ENCODE data around the gene ALK. TPM values are rescaled to one million over a fixed set of nuclear protein-coding genes. Genes with fewer than 3 reads are reported as not detected.

Gene ALK
- total and polyA plus RNA-seq, 10 of the 15 experiments (the other 5 are each of a cell fraction or from before 2014, with no cell fraction given) = 0.11 TPM; not detected in 9

DNA sequence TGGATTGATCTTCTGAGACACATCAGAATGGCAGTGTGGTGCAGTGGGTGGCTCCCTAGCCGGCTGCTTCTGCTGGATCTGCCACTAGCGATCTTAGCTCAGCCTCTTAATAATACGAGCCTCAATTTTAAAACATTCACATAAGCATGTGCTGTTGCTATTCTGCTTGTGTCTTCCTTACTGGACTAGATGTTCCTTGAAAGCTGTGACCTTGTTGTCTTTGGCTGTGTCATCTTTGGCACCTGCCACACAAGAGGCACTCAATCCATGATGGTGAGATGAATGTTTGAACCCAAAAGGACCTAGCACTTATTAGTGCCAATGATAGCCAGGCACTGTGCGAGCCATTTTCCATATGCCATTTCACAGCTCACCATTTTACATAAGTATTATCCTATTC lies 393.0 kb downstream of the ALK start:
- Histone ChIP-seq H3K27ac (ENCODE audit: control insufficient read depth, insufficient read depth) (no peak overlapping the region), H2AFZ (ENCODE audit: control insufficient read depth, low read depth, low read length) (no peak overlapping the region), H3K36me3 (ENCODE audit: control insufficient read depth in 2 of 2, insufficient read depth in 2 of 2, low read length in 1 of 2) (no peaks in the 10 kb centered on the region), H3K79me2 (ENCODE audit: control insufficient read depth, insufficient read depth, low read length) (no peaks in the 10 kb centered on the region), H3K4me1 (ENCODE audit: control insufficient read depth, insufficient read depth, low read length) (no peaks in the 10 kb centered on the region), H3K4me3 (no peak overlapping the region), H3K9ac (ENCODE audit: control insufficient read depth, insufficient read depth, low read length) (no peak overlapping the region), H3K4me2 (ENCODE audit: control insufficient read depth, insufficient read depth) (no peak overlapping the region), H4K20me1 (ENCODE audit: control insufficient read depth, insufficient read depth) (no peaks in the 10 kb centered on the region), H3K27me3 (replicated peaks in 1 of 2; ENCODE audit: control insufficient read depth in 2 of 2, insufficient read depth in 2 of 2, low read length in 1 of 2) (peaks cover 2 to 3% of the 10 kb centered on the region in 2 experiments; a peak in 3 of 4 replicates), H3K9me3 (replicated peaks; ENCODE audit: control insufficient read depth, insufficient read depth, low read length) (no peaks in the 10 kb centered on the region)
- CTCF ChIA-PET = no interaction called here
- in situ Hi-C loops (cut with MboI) (no loop called here), intact Hi-C loops (cut with micrococcal nuclease; ENCODE audit: unreplicated experiment) (no loop called here)
- POLR2A ChIA-PET = interaction anchor here (0.5 kb wide), 1 partner anchor 12 kb away, joined by 4 read pairs; no protein-coding TSS in a partner anchor
- no peak for DNase-seq (ENCODE audit: low read depth, low spot score)
- FAIRE-seq = no peak
- BruUV-seq (replicated peaks) = no TSS peak
- no peak for TF ChIP-seq TCF12 (IDR thresholded peaks at IDR 0.05; ENCODE audit: low read depth, low read length)
- TF ChIP-seq ZNF384 (IDR thresholded peaks at IDR 0.05; ENCODE audit: borderline replicate concordance, low read depth, low read length) = no peak
- TF ChIP-seq CBFB (IDR thresholded peaks at IDR 0.05; ENCODE audit: low read depth) = no peak
- no peak for TF ChIP-seq GABPA (IDR thresholded peaks at IDR 0.05; ENCODE audit: low read depth)
- no peak for TF ChIP-seq ZNF274 (IDR thresholded peaks at IDR 0.05; ENCODE audit: insufficient read depth, insufficient read length)
- TF ChIP-seq ESRRA (IDR thresholded peaks at IDR 0.05; ENCODE audit: low read length) = no peak
- no peak for TF ChIP-seq RAD51 (IDR thresholded peaks at IDR 0.05)
- no peak for TF ChIP-seq NBN (IDR thresholded peaks at IDR 0.05)
- TF ChIP-seq TAF1 (IDR thresholded peaks at IDR 0.05; ENCODE audit: borderline replicate concordance, low read depth, low read length) = no peak
- TF ChIP-seq RELA (IDR thresholded peaks at IDR 0.05; ENCODE audit: borderline replicate concordance, partially characterized antibody) = no peak
- TF ChIP-seq IRF4 (IDR thresholded peaks at IDR 0.05; ENCODE audit: low read depth, low read length) = no peak
- TF ChIP-seq E2F8 (IDR thresholded peaks at IDR 0.05; ENCODE audit: low read depth, partially characterized antibody) = no peak
- no peak for TF ChIP-seq ZNF24 (IDR thresholded peaks at IDR 0.05)
- TF ChIP-seq ATF7 (IDR thresholded peaks at IDR 0.05; ENCODE audit: low read depth) = no peak
- no peak for TF ChIP-seq MTA3 (IDR thresholded peaks at IDR 0.05; ENCODE audit: borderline replicate concordance, low read length)
- no peak for TF ChIP-seq MYB (IDR thresholded peaks at IDR 0.05; ENCODE audit: borderline replicate concordance, low read depth, low read length)
- no peak for TF ChIP-seq IKZF2 (IDR thresholded peaks at IDR 0.05)
- no peak for TF ChIP-seq JUNB (IDR thresholded peaks at IDR 0.05)
- 50% methylated on average over 4 of the region's 4 CpGs for WGBS (ENCODE audit: insufficient coverage, insufficient replicate concordance, low lambda C conversion rate, missing lambda C conversion rate)
- SMC1A ChIA-PET (ENCODE audit: uncharacterized antibody, unreplicated experiment) = no interaction called here
- RAD21 ChIA-PET (ENCODE audit: unreplicated experiment) = no interaction called here
- ATAC-seq = no peak

Measured in GM12878 (cell line).